Dendritic cell treated with granulocyte-macrophage colony-stimulating factor and Interleukin-4, amounts not matched to agents 40 ng/mL and 50 ng/mL, for 4 days (primary cell): ENCODE data around the gene NISCH.

ENCODE experiments used
- H3K27ac Mint-ChIP-seq: one replicate; pipeline ENCODE4 v1.8.0; 2022; ENCODE audit warnings: mild to moderate bottlenecking, mixed read lengths
- H3K27me3 Mint-ChIP-seq: one replicate; pipeline ENCODE4 v1.8.0; 2022; ENCODE audit warnings: mild to moderate bottlenecking, mixed read lengths
- H3K36me3 Mint-ChIP-seq: one replicate; pipeline ENCODE4 v1.8.0; 2022; ENCODE audit warnings: low read depth, mixed read lengths
- H3K4me1 Mint-ChIP-seq: one replicate; pipeline ENCODE4 v1.8.0; 2022; ENCODE audit warnings: low read depth, mixed read lengths
- H3K4me3 Mint-ChIP-seq: one replicate; pipeline ENCODE4 v1.8.0; 2022; ENCODE audit warnings: mild to moderate bottlenecking, moderate library complexity, mixed read lengths
- H3K9me3 Mint-ChIP-seq: one replicate; pipeline ENCODE4 v1.8.0; 2022; ENCODE audit warnings: mixed read lengths
- intact Hi-C: fragments of 100-400 bp; cut with micrococcal nuclease; formaldehyde crosslinking; loops from one replicate; pipeline ENCODE4 v1.15.0; 2022

Gene NISCH

GRCh38 chr3:52490939-52491526 lies 35.6 kb downstream of the NISCH start:
- Mint-ChIP-seq H3K27me3 (no peaks in the 10 kb centered on the region), H3K4me3 (peak overlapping the region; percentile 64), H3K9me3 (no peaks in the 10 kb centered on the region), H3K27ac (peak overlapping the region; percentile 97), H3K4me1 (peaks cover 69% of the 10 kb centered on the region), H3K36me3 (peaks cover 92% of the 10 kb centered on the region)
- intact Hi-C loops: no loop called here

GRCh38 chr3:52492059-52492458 lies 36.7 kb downstream of the NISCH start:
- peaks cover 92% of the 10 kb centered on the region for H3K36me3 Mint-ChIP-seq
- no peak overlapping the region for H3K4me3 Mint-ChIP-seq
- peak overlapping the region; percentile 97 for H3K27ac Mint-ChIP-seq
- H3K9me3 Mint-ChIP-seq: no peaks in the 10 kb centered on the region
- H3K4me1 Mint-ChIP-seq: peaks cover 79% of the 10 kb centered on the region
- intact Hi-C loops: no loop called here
- no peaks in the 10 kb centered on the region for H3K27me3 Mint-ChIP-seq

- intact Hi-C loops: no loop called here
- H3K27me3 Mint-ChIP-seq: no peaks in the 10 kb centered on the region
- peak overlapping the region; percentile 97 for H3K27ac Mint-ChIP-seq
- H3K4me1 Mint-ChIP-seq: peaks cover 88% of the 10 kb centered on the region
- no peaks in the 10 kb centered on the region for H3K9me3 Mint-ChIP-seq
- H3K36me3 Mint-ChIP-seq: peaks cover 92% of the 10 kb centered on the region
- no peak overlapping the region for H3K4me3 Mint-ChIP-seq
These were observed 38.0 kb downstream of the NISCH start for GRCh38 chr3:52493232-52494017.

- intact Hi-C loops: no loop called here
- Mint-ChIP-seq H3K27ac (peak overlapping the region; percentile 97), H3K27me3 (no peaks in the 10 kb centered on the region), H3K4me1 (peaks cover 92% of the 10 kb centered on the region), H3K9me3 (no peaks in the 10 kb centered on the region), H3K4me3 (peak overlapping the region; percentile 88), H3K36me3 (peaks cover 90% of the 10 kb centered on the region)
These were observed 39.0 kb downstream of the NISCH start for GRCh38 chr3:52494445-52494844.

DNA sequence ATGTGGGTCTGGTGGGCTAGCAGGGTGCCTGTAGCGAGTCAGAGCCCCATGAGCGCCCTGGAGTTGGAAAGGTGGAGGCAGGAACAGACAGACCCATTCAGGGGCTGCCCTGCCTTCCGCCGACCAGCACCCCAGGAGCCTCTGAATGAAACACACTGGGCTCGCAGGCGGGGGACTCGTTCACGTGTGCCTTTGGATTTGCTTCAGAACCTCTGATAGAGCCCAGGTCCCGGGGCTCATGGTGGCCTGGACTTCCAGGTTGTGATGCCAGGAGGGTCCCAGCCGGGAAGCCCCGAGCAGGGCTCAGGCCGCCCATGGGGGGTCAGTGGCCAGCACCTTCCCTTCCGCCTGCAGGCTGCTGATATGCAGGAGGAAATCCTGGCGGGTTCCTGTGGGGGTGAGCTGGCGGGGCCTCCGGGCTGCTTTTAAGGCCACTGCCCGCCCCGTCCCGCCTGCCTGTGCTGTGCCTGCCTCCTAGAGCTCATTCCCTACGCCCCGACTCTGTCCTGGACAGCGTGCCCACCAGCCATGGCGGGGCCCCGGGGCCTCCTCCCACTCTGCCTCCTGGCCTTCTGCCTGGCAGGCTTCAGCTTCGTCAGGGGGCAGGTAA lies 39.6 kb downstream of the NISCH start, which contains the start of gene STAB1:
Gene STAB1, plus strand, starts transcription at position 453 of the 610 bp plus-strand sequence. Its CDS starts 76 bp downstream, at position 529.
- intact Hi-C loops: no loop called here
- Mint-ChIP-seq H3K27me3 (no peaks in the 10 kb centered on the region), H3K27ac (peak within 1 kb of the TSS; percentile 97), H3K36me3 (peaks cover 90% of the 10 kb centered on the region), H3K4me3 (peak within 1 kb of the TSS; percentile 88), H3K4me1 (peaks cover 90% of the 10 kb centered on the region), H3K9me3 (no peaks in the 10 kb centered on the region)

DNA sequence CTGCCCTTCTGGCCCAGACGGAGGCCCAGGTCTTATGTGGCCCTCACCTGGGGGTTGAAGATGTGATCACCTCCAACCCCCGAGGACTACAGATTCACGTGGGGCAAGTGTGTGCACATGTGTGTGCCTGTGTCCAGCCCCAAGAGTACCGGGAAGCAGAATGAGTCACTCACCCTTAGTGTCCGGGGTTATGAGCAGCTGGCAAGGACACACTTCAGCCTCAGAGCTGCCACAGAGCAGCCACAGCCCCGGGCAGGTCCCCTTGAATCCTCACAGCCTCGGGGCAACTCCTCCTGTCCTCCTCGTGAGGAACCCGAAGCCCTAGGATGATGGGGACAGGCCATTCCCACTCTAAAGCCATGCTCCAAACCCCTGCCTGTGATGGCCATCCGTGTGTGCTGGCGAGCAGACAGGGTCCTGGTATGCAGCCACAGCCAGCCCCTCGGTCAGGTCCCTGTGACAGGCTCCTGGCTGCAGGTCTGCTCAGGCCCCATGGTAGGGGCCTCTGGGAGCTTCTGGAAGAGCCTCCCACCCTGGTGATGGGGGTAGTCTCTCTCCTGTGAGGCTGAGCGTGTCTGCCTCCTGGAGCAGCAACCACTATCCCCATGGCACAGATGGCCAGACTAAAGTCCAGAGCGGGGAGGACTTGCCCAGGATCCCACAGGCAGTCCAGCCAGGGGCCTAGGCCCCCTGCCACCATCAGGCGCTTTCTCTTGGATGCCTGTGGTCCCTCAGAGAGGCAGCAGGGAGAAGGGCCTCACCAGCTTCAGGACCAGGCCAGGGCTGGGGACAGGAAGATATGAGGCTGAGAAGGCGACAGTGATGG lies 40.6 kb downstream of the NISCH start:
- Mint-ChIP-seq H3K27me3 (no peaks in the 10 kb centered on the region), H3K9me3 (no peaks in the 10 kb centered on the region), H3K4me1 (peaks cover 90% of the 10 kb centered on the region), H3K4me3 (peak overlapping the region; percentile 88), H3K27ac (peak overlapping the region; percentile 97), H3K36me3 (peaks cover 90% of the 10 kb centered on the region)
- intact Hi-C loops: no loop called here

DNA sequence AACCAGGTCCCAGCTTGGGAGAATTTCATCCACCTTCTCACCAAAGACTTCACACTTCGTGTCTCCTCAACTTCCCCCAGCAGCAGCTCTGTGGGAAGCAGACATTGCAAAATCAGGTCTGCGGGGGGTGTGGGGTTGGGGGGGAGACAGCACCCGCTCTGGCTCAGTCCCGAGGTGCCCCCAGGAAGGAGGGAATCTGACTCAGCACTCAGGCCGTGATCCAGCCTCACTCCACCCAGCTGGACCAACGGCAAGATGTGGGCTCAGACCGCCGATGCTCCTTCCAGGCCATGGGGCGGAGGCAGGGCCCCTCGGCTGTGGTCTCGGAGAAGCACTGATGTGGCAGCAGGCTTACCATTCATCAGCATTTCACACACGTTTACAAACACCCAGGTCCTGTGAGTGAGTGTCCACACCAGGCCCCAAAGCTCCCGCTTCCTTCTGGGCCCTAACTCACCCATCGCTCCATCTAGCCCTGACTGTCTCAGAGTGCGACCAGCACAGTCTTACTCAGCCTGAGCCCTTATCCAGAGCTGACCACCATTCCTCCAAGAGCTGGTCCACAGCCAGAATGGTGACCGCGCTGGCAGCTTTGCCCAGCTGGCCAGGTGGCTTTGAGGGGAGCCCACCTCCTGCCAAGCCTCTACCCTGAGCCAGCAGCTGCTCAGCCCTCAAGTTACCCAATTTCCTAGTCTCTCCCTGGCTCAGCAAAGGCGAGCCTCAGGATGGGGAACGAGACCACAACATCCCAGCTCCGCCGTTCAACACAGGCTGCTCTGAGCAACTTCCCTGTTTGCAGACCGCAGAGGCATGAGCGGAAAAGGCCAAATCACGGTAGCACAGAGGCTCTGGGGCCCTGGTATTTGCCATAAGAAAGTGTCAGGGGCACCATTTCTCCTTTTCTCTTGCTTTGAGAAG lies 43.0 kb downstream of the NISCH start:
- H3K36me3 Mint-ChIP-seq: peaks cover 90% of the 10 kb centered on the region
- H3K27ac Mint-ChIP-seq: peak overlapping the region; percentile 97
- H3K4me1 Mint-ChIP-seq: peaks cover 84% of the 10 kb centered on the region

DNA sequence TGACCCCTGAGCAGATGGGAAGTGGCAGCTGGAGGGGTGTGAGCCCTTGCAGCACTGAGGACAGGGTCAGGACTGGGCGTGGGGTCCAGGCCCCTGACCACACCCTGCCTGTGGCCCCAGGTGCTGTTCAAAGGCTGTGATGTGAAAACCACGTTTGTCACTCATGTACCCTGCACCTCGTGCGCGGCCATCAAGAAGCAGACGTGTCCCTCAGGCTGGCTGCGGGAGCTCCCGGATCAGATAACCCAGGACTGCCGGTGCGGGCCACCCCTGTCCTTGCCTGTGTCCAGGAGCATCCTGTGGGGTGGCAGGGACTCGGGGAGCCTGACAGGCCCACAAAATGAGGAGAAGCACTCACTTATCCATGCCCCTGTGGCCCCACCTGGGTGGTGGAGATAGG lies 45.6 kb downstream of the NISCH start:
- H3K27ac Mint-ChIP-seq: peak overlapping the region; percentile 78
- intact Hi-C loops: no loop called here
- H3K27me3 Mint-ChIP-seq: no peaks in the 10 kb centered on the region
- no peak overlapping the region for H3K4me3 Mint-ChIP-seq
- peaks cover 68% of the 10 kb centered on the region for H3K4me1 Mint-ChIP-seq
- H3K36me3 Mint-ChIP-seq: peaks cover 98% of the 10 kb centered on the region
- no peaks in the 10 kb centered on the region for H3K9me3 Mint-ChIP-seq

More for the DNA sequence above, 43.0 kb downstream of the NISCH start:
- no peaks in the 10 kb centered on the region for H3K9me3 Mint-ChIP-seq
- no peaks in the 10 kb centered on the region for H3K27me3 Mint-ChIP-seq
- H3K4me3 Mint-ChIP-seq: peak overlapping the region; percentile 88
- intact Hi-C loops: loop anchor here (1.0 to 2.0 kb wide), 2 partner anchors 26 to 38 kb away; partner anchors contain the start of gene UQCC5

DNA sequence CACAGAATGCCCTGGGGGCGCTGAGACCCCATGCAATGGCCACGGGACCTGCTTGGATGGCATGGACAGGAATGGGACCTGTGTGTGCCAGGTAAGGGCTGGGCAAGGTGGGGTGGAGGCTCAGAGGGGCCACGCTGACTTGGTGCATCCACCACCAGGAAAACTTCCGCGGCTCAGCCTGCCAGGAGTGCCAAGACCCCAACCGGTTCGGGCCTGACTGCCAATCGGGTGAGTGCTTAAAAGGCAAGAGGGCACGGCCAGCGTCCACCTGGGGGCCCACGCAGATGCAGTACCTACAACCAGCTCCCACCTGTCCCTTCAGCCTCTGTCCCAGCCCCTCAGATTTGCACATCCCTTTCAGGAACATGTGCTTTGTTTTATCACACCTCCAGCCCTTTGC lies 46.6 kb downstream of the NISCH start:
- intact Hi-C loops: no loop called here
- Mint-ChIP-seq H3K9me3 (no peaks in the 10 kb centered on the region), H3K4me3 (no peak overlapping the region)

GRCh38 chr3:52502808-52503350 lies 47.5 kb downstream of the NISCH start:
- H3K4me3 Mint-ChIP-seq: no peak overlapping the region

More for the DNA sequence above, 46.6 kb downstream of the NISCH start:
- Mint-ChIP-seq H3K27me3 (no peaks in the 10 kb centered on the region), H3K27ac (peak overlapping the region; percentile 10), H3K36me3 (peaks cover 98% of the 10 kb centered on the region), H3K4me1 (peaks cover 65% of the 10 kb centered on the region)

DNA sequence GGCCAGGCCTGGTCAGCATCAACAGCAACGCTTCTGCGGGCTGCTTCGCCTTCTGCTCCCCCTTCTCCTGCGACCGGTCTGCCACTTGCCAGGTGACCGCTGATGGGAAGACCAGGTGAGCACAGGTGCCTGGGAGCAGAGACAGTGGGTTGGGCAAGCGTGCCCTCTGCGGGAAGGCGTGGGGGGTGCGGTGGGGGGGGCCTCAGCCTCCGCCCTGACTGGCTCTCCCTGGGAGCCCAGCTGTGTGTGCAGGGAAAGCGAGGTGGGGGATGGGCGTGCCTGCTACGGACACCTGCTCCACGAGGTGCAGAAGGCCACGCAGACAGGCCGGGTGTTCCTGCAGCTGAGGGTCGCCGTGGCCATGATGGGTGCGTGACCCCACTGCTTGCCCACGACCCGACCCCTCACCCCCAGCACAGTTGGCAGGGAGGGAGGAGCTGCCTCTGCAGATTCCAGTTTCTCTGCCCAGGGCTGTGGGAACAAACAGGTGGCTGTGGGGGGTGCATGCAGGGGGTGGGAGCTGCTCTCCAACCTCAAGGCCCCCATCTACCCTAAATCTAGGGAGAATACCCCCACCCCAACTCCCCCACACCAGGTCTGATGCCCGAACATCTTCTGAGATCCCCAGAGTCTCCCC lies 48.5 kb downstream of the NISCH start:
- peaks cover 100% of the 10 kb centered on the region for H3K36me3 Mint-ChIP-seq
- no peaks in the 10 kb centered on the region for H3K27me3 Mint-ChIP-seq
- no peaks in the 10 kb centered on the region for H3K9me3 Mint-ChIP-seq
- intact Hi-C loops: no loop called here
- no peak overlapping the region for H3K4me3 Mint-ChIP-seq
- peaks cover 52% of the 10 kb centered on the region for H3K4me1 Mint-ChIP-seq
- no peak overlapping the region for H3K27ac Mint-ChIP-seq

More at GRCh38 chr3:52502808-52503350, 47.5 kb downstream of the NISCH start:
- H3K27me3 Mint-ChIP-seq: no peaks in the 10 kb centered on the region
- intact Hi-C loops: no loop called here
- H3K9me3 Mint-ChIP-seq: no peaks in the 10 kb centered on the region
- H3K27ac Mint-ChIP-seq: no peak overlapping the region
- peaks cover 62% of the 10 kb centered on the region for H3K4me1 Mint-ChIP-seq
- peaks cover 98% of the 10 kb centered on the region for H3K36me3 Mint-ChIP-seq

- peaks cover 54% of the 10 kb centered on the region for H3K4me1 Mint-ChIP-seq
- no peak overlapping the region for H3K27ac Mint-ChIP-seq
- H3K4me3 Mint-ChIP-seq: no peak overlapping the region
- no peaks in the 10 kb centered on the region for H3K9me3 Mint-ChIP-seq
- H3K36me3 Mint-ChIP-seq: peaks cover 100% of the 10 kb centered on the region
- H3K27me3 Mint-ChIP-seq: no peaks in the 10 kb centered on the region
- intact Hi-C loops: no loop called here
These were observed 49.6 kb downstream of the NISCH start for GRCh38 chr3:52504977-52505376.
